Osteocyte (in vitro differentiated cells): ENCODE results near the gene KRT17. TPM values are rescaled to one million over a fixed set of nuclear protein-coding genes. Genes with fewer than 3 reads are reported as not detected.
A peak's percentile ranks its signal among the peaks of the same experiment; 100 is the strongest.
"Not testable (repeated sequence)": the region's sequence is repeated elsewhere in the genome, so short reads cannot be mapped to it uniquely, and the experiment has no call there.

ENCODE experiments used
- DNase-seq: peaks from one replicate; pipeline ENCODE4 v3.0.0; 2021; ENCODE audit warnings: mixed read lengths; ENCODE audit not compliant: unreplicated experiment; ENCODE audit errors: extremely low spot score
- H3K27ac Mint-ChIP-seq: one replicate; pipeline ENCODE4 v1.8.0; 2021; ENCODE audit warnings: mild to moderate bottlenecking, mixed read lengths; ENCODE audit not compliant: unreplicated experiment
- H3K27me3 Mint-ChIP-seq: one replicate; pipeline ENCODE4 v1.8.0; 2021; ENCODE audit warnings: mixed read lengths; ENCODE audit not compliant: unreplicated experiment
- H3K36me3 Mint-ChIP-seq: one replicate; pipeline ENCODE4 v1.8.0; 2021; ENCODE audit warnings: mixed read lengths; ENCODE audit not compliant: unreplicated experiment
- H3K4me1 Mint-ChIP-seq: one replicate; pipeline ENCODE4 v1.8.0; 2021; ENCODE audit warnings: mixed read lengths; ENCODE audit not compliant: unreplicated experiment
- H3K4me3 Mint-ChIP-seq: one replicate; pipeline ENCODE4 v1.8.0; 2021; ENCODE audit warnings: mild to moderate bottlenecking, moderate library complexity, mixed read lengths; ENCODE audit not compliant: unreplicated experiment
- H3K9me3 Mint-ChIP-seq: one replicate; pipeline ENCODE4 v1.8.0; 2021; ENCODE audit warnings: mixed read lengths; ENCODE audit not compliant: unreplicated experiment
- total RNA-seq: library from RNA; stranded (reverse); gene quantifications from 2 replicates; pipeline ENCODE4 v1.2.1, GENCODE V29; 2021
- TF ChIP-seq, protein P1 (sequence below): fragments of 200-600 bp; sonication (generic); IDR thresholded peaks from 2 replicates; pipeline ENCODE4 v1.5.0; 2021; ENCODE audit warnings: antibody characterized with exemption, mild to moderate bottlenecking, moderate library complexity

KRT17 gene
- total RNA-seq, 1 donor from 2014 or later = 40.5 TPM

DNA sequence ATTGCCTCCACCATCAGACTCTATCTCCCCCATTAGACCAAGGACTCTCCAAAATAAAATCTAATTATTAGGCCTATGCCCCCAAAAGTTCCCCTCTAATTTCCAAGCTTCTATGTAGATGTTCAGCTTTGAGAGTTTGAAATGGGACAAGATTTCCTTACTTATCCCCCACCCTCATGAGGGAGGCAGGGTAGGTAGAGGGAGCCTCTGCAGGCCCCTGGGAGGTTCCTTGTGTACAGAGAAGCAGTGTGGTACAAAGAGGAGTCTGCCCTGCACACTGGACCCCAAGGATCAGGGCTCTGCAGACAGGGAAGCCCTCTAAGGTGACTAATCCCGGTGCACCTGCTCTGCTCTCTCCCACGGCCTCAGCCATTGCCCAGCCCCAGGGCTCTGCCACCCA, 2.5 kb downstream of the KRT17 start:
- peaks cover 63% of the 10 kb centered on the region for H3K4me1 Mint-ChIP-seq
- H3K36me3 Mint-ChIP-seq = no peaks in the 10 kb centered on the region
- TF ChIP-seq, protein P1, sequence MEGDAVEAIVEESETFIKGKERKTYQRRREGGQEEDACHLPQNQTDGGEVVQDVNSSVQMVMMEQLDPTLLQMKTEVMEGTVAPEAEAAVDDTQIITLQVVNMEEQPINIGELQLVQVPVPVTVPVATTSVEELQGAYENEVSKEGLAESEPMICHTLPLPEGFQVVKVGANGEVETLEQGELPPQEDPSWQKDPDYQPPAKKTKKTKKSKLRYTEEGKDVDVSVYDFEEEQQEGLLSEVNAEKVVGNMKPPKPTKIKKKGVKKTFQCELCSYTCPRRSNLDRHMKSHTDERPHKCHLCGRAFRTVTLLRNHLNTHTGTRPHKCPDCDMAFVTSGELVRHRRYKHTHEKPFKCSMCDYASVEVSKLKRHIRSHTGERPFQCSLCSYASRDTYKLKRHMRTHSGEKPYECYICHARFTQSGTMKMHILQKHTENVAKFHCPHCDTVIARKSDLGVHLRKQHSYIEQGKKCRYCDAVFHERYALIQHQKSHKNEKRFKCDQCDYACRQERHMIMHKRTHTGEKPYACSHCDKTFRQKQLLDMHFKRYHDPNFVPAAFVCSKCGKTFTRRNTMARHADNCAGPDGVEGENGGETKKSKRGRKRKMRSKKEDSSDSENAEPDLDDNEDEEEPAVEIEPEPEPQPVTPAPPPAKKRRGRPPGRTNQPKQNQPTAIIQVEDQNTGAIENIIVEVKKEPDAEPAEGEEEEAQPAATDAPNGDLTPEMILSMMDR = no peak
- no peak for DNase-seq
- H3K9me3 Mint-ChIP-seq = no peaks in the 10 kb centered on the region
- H3K4me3 Mint-ChIP-seq = peak overlapping the region; percentile 14
- H3K27ac Mint-ChIP-seq = peak overlapping the region; percentile 28
- H3K27me3 Mint-ChIP-seq = no peaks in the 10 kb centered on the region

DNA sequence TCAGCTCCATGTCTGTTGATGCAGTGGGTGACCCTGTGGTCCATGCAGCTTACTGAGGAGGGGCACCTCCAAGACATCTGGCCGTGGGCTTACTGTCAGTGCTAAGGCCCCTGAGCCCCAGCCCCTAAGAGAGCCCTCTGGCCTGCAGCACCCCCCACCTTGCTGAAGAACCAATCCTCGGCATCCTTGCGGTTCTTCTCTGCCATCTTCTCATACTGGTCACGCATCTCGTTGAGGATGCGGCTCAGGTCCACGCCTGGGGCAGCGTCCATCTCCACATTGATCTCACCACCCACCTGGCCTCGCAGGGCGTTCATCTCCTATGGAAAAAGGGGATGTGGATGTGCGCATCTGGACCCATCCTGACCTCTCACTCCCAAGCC, 2.9 kb downstream of the KRT17 start:
- not testable (repeated sequence) for H3K4me3 Mint-ChIP-seq, H3K27ac Mint-ChIP-seq, H3K36me3 Mint-ChIP-seq, DNase-seq, H3K27me3 Mint-ChIP-seq, H3K9me3 Mint-ChIP-seq
- peaks cover 59% of the 10 kb centered on the region for H3K4me1 Mint-ChIP-seq

DNA sequence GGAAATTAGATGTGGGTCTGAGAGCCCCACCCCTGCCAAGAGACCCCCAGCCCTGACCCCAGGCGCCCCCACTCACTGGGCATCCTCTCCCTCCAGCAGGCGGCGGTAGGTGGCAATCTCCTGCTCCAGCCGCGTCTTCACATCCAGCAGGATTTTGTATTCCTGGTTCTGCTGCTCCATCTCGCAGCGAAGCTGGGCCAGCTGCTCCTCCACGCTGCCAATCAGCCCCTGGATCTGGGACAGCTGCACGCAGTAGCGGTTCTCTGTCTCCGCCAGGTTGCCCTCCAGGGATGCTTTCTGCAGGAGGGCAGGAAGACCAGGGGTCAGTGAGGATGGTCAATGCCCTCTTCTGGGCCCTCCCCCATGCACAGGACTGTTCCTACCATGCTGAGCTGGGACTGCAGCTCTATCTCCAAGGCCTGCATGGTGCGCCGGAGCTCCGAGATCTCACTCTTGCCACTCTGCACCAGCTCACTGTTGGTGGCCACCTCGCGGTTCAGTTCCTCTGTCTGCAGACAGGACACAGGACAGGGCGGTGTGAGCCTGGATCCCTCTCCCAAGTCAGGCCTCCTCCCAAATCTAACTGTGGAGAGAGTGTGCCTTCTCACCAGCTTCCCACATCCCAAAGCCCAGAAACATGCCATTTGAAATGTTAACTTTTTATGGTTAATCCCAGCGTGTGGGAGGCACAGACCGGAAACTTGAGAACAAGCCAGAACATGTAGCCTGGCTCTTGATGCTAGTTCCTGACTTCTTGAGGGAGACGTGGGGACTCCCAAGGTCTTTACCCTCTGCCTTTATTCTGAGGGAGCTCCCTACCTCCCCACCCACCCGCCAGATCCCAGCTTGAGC, 3.6 kb downstream of the KRT17 start:
- no peaks in the 10 kb centered on the region for H3K36me3 Mint-ChIP-seq
- DNase-seq = no peak
- H3K27me3 Mint-ChIP-seq = no peaks in the 10 kb centered on the region
- H3K9me3 Mint-ChIP-seq = no peaks in the 10 kb centered on the region
- peak overlapping the region; percentile 76 for H3K27ac Mint-ChIP-seq
- peaks cover 56% of the 10 kb centered on the region for H3K4me1 Mint-ChIP-seq
- H3K4me3 Mint-ChIP-seq = no peak overlapping the region
- TF ChIP-seq, protein P1 = no peak

DNA sequence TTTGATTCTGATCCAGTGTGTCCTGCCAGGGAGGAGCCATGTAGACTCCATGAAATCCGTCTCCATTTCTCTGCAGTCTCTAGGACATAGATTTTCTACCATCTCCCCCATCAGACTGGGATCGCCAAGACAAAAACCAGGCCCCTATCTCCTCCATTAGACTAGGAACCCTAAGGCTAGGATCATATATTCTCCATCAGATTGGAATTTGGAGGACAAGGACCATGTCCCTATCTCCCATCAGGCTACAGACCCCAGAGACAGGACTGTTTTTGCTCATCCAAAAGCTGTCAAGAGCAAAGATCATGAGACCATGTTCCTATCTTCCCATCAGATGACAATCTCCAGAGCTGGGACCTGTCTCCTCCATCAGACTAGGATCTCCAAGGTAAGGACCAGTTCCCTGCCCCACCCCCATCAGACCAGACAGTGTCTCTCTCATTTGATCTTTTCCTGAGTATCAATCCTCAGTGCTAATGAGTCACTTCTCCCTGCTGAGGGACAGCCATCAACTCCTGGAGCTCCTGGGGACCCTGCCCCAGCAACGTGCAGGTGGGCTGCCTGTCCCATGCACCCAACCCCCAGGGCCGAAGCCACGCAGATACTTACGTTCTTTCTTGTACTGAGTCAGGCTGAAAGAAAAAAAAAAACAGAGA, 4.3 kb downstream of the KRT17 start:
- not testable (repeated sequence) for H3K27me3 Mint-ChIP-seq, H3K9me3 Mint-ChIP-seq, H3K36me3 Mint-ChIP-seq, H3K4me3 Mint-ChIP-seq, H3K27ac Mint-ChIP-seq, DNase-seq
- peaks cover 50% of the 10 kb centered on the region for H3K4me1 Mint-ChIP-seq

DNA sequence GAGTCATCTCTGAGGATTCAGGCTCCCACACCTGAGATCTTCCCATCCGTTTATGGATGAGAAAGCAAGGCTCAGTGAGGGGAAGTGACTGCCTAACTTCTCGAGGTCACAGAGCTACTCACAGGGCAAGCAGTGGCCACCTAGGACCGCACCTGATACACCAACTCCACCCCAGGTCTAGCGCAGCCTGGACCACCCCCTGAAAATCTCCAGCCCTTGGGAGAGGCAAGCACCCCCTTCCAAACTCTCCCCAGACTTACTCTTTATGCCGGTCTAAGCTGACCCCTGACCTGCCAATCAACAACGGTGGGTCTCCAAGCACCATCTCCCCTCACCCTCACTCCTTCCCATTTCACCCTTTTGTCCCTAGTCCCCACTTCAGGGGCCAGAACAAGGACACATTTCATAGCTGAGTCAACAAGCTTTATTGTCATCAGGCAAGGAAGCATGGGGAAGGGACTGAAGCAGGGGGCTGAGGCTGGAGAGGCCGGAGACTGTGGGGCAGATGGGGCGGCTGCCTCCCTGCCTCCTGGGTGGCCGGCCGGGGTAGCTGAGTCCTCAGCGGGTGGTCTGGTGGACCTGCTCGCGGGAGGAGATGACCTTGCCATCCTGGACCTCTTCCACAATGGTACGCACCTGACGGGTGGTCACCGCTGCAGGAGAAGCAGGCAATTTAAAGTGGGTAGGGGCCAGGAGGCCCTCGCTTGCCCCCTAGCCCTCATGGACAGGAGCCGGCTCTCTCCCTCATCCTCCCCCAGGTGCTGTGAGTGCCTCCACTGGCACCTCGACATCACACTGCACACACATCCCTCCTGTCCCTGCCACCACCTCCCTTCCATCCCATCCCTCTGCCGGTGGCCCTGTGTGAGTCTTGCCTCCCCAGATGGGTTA, 5.1 kb downstream of the KRT17 start:
- TF ChIP-seq, protein P1 = no peak
- H3K27ac Mint-ChIP-seq = no peak overlapping the region
- no peak overlapping the region for H3K4me3 Mint-ChIP-seq
- H3K27me3 Mint-ChIP-seq = peaks cover 2% of the 10 kb centered on the region
- H3K4me1 Mint-ChIP-seq = peaks cover 43% of the 10 kb centered on the region
- no peaks in the 10 kb centered on the region for H3K9me3 Mint-ChIP-seq
- no peaks in the 10 kb centered on the region for H3K36me3 Mint-ChIP-seq
- no peak for DNase-seq
